Lung microvascular endothelial cell (primary cell): ENCODE measurements around the gene NR2F1. TPM values are rescaled to one million over a fixed set of nuclear protein-coding genes. Genes with fewer than 3 reads are reported as not detected.

Experiments used
- DNase-seq, 2 donors: peaks; one replicate each; pipeline versions ENCODE4 v3.0.0 to v3.0.0-alpha.2; 2010; ENCODE audit warnings: low read depth in 2 of 2
- total RNA-seq: library from RNA; depleted of rRNA; stranded (reverse); fragments of >200 nt; gene quantifications from 2 replicates; pipeline ENCODE4 v1.2.1, GENCODE V29; 2014

NR2F1 gene
- total RNA-seq, 1 donor from 2014 or later = 118 TPM

DNA sequence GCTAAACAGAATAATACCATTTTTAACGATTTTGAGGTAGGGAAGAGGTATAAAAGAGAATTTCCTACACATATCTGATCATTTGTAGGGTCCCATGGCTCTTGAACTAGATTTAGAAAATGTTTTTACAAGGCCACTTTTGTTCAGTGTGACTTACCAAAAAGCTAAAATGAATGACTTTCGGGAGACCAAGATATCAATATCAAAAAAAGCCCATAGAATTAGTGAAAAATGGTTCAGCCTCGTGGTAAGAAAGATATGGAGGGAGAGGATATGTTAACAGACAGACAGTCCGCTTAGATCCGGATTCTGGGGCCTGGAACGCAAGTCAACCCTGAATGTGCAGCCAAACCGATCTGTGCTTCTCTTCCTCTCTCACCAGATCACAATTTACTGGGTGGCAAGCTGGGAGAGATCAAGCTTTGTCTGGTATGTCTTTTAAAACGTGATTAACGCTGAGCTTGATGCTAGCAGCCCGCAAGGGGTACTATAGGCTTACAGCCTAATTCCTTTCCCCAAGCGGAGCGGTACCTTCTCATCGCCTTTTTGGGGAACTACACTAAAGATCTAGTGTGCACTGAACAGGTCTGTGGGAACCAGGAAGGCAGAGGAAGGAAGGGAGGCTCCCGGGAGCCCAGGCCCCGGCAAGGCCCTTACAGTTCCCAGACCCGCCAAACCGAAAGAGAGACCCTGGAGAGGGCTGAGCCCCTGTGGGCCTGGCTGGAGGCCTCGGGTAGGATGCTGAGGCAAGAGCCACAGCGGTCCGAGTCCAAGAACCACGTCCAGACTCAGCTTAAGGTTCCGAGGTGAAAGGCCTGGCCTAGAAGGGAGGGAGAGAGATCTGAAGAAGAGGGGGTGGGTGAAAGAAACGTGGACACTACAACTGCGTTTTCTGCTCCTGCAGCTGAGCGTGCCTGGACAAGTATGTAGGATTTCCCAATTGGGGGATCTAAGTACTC lies 4.9 kb upstream of the NR2F1 start:
- DNase-seq = peak in 1 of 2 donors; percentile 79

DNA sequence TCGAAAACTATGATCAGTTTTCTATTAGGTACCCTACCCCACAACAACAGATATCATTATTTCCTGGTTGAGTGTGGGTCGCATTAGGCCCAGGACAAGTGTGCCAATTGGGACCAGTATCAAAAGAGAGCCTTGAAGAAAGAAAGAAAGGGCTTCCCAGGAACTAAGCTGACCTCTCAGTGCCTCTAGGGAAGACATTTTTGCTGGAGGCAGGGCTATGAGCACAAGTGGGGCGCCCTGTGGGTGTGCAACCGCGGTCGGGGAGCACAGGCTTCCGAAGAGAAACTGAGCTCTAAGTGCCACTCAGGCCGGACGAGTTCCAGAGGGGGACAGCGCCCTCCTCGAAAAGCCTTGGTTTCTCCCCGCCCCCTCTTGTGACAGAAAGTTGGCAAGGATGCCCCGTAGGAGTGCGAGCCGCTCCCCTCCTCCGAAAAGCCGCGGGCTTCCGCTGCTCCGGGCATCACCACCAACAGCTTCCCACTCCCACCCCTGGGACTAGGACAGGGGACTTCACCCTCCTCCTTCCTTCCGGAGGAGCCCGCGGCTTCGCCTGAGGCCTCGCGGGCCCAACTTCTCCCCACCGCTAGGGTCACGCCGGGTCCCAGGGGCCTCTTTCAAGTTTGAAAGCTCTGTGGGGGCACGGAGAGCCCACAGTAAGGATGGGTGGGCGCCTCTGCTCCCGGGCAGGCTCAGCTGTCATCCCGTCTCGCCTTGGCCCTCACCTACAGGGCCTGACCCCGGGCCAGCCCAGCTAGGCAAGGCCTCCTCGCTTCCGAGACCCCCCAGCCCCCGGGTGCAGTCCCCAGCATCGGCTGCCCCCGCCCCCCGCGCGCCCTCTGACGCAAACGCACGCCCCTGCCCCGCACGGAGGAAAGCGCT lies 4.0 kb upstream of the NR2F1 start:
- DNase-seq = peak; percentile 64 to 80

DNA sequence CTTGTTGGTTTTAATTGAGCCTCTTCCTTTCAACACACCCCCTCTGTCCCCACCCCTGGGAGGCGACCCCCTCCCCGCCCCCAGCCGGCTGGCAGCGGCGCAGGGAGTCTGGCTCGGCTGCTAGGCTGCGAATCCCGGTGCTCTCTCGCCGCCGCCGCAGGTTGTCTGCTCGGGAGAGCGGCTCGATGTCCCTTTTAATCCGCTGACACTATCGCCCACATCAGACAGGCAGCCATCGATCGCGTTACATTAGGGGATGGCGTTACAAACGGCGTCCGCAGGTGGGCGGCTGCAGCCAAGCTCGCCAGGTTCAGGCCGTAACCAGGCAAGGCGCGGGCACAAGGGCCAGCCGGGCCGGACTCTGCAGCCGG lies 3.3 kb upstream of the NR2F1 start:
- DNase-seq = peak; percentile 45 to 77

DNA sequence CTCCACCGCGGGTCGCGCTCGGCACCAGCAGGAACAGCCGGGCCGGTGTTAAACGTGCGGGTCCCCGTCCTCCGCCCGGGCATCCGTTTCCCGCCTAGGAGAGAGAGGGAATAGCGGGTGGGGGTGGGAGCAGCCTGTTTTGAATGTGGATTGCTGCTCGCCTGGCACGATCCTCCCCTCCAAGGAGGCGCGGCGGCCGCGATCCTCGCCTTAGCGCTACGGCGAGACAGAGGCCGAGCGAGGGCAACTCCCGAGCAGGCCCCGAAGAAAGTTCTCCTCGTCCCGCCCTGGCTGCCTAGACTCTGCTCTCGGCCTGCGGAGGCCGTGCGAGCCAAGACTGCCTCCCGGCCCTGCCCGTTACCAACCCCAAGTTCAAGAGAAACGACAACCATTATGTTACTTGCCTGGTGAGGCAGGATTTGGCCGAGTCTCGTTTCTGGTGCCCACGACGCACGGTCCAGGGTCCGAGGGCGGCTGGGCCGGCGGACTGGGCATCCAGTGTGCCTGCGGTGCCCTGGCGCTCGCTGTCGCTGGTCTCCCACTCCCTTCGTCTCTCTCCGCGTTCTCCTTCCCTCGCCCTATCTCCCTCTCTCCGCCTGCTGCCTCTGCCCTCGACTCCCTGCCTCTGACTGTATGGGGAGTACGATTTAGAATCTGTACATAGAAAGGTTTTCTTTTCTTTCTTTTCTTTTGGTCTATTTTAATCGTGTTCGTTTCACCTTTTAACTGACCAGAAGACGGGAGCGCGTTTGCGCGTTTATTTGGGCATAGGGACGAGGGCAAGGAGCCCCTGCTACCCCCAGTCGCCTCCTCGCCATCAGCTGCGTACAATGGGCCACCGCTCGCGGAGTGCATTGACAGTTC lies 2.7 kb upstream of the NR2F1 start:
- DNase-seq = peak; percentile 48 to 62

DNA sequence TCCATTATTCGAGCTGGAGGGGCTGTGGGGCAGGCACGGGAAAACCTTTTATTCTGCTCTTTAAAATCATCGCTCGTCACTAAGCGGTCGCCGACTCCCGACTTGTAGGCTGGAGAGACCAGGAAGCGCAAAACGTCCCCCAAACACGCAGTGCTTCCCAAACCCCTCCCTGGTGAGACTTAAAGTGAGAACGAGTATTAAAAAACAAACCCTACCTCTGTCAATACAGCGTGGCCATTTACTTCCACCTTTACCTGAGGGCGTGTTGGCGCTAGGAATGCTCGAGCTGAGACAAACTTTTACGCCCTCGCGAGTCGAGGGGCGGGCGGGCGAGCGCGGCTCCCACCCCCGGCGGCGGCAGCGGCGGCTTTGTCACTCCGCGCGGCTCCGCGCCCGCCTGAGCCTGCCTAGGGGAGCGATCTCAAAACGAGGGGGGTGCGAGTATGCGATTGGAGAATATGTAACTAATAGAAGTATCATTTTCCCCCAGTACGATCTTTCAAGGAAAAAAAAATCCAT lies 2.0 kb upstream of the NR2F1 start, which contains the start of gene NR2F1-AS1:
NR2F1-AS1 (minus strand) TSS at position 293 of the 519 bp plus-strand sequence.
- DNase-seq = peak; percentile 70 to 76

- no peak for DNase-seq
Measured at GRCh38 chr5:93582167-93582462, 907 bp upstream of the NR2F1 start.

DNA sequence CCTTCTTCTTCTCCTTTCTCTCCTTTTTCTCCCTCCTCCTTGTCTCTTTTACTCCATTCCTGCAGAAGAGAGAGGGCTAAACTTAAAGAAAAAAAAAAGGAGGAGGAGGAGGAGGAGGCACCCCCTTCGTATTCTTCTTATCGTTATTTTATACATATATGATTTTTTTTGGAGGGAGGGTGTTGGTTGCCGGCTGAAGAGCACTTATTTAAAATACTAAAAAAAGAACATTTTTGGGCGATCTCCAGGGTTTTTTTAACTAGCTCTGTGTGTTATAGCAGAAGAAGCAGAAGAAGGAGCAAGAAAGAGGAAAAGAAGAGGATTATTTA lies 381 bp downstream of the NR2F1 start:
- no peak for DNase-seq

- DNase-seq = peak; percentile 64 to 78
Measured at GRCh38 chr5:93583768-93584595, 960 bp downstream of the NR2F1 start.

DNA sequence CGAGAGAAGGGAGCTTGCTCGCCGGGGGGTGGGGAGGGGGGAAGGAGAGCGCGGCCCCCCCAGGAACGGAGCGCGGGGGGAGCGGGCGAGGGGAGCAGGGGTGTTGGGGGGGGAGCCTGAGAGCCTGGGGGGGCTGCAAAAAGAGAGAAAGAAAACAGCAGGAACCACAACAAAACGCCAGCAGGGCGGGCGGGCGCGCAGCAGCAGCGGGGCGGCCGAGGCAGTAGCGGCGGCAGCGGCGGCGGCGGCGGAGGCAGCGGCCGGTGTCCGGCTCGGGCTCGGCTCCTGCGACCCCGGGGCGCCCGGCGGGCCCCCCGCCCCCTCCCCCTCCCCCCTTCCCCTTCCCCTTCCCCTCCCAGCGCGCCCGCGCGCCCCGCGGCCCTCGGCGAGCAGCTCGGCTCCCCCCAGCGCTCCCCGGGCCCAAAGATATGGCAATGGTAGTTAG lies 1.6 kb downstream of the NR2F1 start:
- peak in 1 of 2 donors; percentile 27 for DNase-seq

DNA sequence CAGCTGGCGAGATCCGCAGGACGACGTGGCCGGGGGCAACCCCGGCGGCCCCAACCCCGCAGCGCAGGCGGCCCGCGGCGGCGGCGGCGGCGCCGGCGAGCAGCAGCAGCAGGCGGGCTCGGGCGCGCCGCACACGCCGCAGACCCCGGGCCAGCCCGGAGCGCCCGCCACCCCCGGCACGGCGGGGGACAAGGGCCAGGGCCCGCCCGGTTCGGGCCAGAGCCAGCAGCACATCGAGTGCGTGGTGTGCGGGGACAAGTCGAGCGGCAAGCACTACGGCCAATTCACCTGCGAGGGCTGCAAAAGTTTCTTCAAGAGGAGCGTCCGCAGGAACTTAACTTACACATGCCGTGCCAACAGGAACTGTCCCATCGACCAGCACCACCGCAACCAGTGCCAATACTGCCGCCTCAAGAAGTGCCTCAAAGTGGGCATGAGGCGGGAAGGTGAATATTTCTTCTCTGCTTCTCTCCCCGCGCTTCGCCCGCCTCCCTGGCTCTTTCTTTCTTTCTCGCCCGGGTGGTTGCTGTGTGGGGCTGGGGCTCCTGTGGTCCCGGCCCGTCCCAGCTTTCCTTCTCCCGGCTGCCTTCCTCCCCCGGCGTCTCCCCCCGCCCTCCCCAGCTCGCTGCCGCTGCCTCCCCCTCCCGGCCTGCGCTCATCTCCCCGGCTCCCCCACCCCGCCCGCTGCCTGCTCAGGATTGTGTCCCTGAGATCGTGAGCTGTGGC lies 2.2 kb downstream of the NR2F1 start:
- DNase-seq = peak; percentile 35 to 60

- DNase-seq = peak in 1 of 2 donors; percentile 50
Measured at GRCh38 chr5:93585767-93586385, 2.9 kb downstream of the NR2F1 start.

GRCh38 chr5:93586736-93587596 lies 3.9 kb downstream of the NR2F1 start:
- DNase-seq = peak in 1 of 2 donors; percentile 55

- DNase-seq = peak; percentile 24 to 63
Measured at GRCh38 chr5:93587597-93588351, 4.8 kb downstream of the NR2F1 start.

DNA sequence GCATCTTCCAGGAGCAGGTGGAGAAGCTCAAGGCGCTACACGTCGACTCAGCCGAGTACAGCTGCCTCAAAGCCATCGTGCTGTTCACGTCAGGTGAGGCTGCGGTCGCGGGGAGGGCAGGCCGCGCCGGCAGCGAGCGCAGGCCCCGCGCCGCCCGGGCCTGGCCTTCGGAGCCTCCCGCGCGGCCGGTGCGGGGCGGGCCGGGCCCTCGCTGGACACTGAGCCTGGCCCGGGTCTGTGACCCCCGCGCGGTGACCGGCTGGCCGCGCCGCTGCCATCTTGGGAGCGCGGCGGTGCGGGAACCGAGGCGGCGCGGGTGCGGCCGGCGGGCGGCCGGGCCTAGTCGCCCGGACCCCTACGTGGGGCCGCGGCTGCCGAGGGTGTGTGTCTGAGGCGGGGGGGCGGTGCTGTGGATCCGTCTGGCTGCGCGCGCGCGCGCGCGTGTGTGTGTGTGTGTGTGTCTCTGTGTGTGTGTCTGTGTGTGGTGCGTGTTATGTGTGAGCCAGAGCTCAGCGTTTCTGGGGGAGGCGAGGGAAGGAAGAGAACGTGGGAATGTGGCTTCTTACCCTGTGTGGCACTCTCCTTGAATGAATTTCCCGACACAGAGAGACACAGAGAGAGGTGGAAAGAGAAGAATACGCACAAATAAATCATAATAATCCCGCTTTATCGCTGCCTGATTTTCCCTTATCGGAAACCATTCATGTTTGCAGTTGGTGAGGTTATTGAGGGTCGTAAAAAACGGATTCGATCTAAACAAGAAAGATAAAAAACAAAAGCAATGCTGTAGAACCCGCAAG lies 5.5 kb downstream of the NR2F1 start:
- DNase-seq = peak in 1 of 2 donors; percentile 59

GRCh38 chr5:93589152-93589828 lies 6.3 kb downstream of the NR2F1 start:
- DNase-seq = peak in 1 of 2 donors; percentile 26

DNA sequence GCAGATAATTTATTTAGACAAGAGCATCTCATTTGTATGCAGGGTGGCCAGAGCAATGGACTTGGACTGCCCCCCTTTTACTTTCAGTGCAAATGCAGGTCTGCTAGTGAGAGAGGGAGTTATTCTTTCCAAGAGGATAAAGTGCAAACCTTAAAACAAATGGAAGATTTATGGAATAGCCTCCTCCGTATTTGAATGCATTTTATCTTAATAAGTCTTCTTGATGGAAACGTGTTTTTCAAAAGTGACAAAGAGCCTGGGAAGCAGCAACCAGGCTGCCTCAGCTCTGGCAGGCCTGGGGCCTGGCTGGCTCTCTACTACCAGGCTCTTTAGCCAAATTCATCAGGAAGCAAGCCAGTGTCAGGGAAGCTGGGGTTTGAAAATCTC lies 6.8 kb downstream of the NR2F1 start:
- DNase-seq = peak in 1 of 2 donors; percentile 56
